ENCODE measurements around the gene REPS1.
A peak's percentile ranks its signal among the peaks of the same experiment; 100 is the strongest.

Gene REPS1

GRCh38 chr6:138925806-138926205, 62.2 kb downstream of the REPS1 start:
- no peak overlapping the region for H3K27ac Mint-ChIP-seq
- peaks cover 14% of the 10 kb centered on the region for H3K36me3 Mint-ChIP-seq (ENCODE audit: low read depth)
- no peaks in the 10 kb centered on the region for H3K9me3 Mint-ChIP-seq
- DNase-seq: no peak
- H3K4me1 Mint-ChIP-seq: no peaks in the 10 kb centered on the region
- TF ChIP-seq, protein P1, sequence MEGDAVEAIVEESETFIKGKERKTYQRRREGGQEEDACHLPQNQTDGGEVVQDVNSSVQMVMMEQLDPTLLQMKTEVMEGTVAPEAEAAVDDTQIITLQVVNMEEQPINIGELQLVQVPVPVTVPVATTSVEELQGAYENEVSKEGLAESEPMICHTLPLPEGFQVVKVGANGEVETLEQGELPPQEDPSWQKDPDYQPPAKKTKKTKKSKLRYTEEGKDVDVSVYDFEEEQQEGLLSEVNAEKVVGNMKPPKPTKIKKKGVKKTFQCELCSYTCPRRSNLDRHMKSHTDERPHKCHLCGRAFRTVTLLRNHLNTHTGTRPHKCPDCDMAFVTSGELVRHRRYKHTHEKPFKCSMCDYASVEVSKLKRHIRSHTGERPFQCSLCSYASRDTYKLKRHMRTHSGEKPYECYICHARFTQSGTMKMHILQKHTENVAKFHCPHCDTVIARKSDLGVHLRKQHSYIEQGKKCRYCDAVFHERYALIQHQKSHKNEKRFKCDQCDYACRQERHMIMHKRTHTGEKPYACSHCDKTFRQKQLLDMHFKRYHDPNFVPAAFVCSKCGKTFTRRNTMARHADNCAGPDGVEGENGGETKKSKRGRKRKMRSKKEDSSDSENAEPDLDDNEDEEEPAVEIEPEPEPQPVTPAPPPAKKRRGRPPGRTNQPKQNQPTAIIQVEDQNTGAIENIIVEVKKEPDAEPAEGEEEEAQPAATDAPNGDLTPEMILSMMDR (IDR thresholded peaks at IDR 0.05): no peak
- H3K27me3 Mint-ChIP-seq (ENCODE audit: low read depth, poor library complexity): no peaks in the 10 kb centered on the region
- no peak overlapping the region for H3K4me3 Mint-ChIP-seq

- Mint-ChIP-seq H3K4me1 (no peaks in the 10 kb centered on the region), H3K9me3 (no peaks in the 10 kb centered on the region), H3K27ac (no peak overlapping the region), H3K27me3 (ENCODE audit: low read depth, poor library complexity) (no peaks in the 10 kb centered on the region), H3K4me3 (no peak overlapping the region), H3K36me3 (ENCODE audit: low read depth) (peaks cover 23% of the 10 kb centered on the region)
- DNase-seq: no peak
- TF ChIP-seq, protein P1 (IDR thresholded peaks at IDR 0.05): no peak
Measured at GRCh38 chr6:138923561-138923960, 64.5 kb downstream of the REPS1 start.

GRCh38 chr6:138920906-138921305, 67.1 kb downstream of the REPS1 start:
- H3K27me3 Mint-ChIP-seq (ENCODE audit: low read depth, poor library complexity): no peaks in the 10 kb centered on the region
- no peak overlapping the region for H3K27ac Mint-ChIP-seq
- H3K9me3 Mint-ChIP-seq: no peaks in the 10 kb centered on the region
- TF ChIP-seq, protein P1 (IDR thresholded peaks at IDR 0.05): no peak
- H3K36me3 Mint-ChIP-seq (ENCODE audit: low read depth): peaks cover 17% of the 10 kb centered on the region
- DNase-seq: no peak
- no peaks in the 10 kb centered on the region for H3K4me1 Mint-ChIP-seq
- H3K4me3 Mint-ChIP-seq: no peak overlapping the region

GRCh38 chr6:138914701-138915100, 73.4 kb downstream of the REPS1 start:
- no peaks in the 10 kb centered on the region for H3K9me3 Mint-ChIP-seq
- no peak for DNase-seq
- H3K27me3 Mint-ChIP-seq (ENCODE audit: low read depth, poor library complexity): no peaks in the 10 kb centered on the region
- peaks cover 66% of the 10 kb centered on the region for H3K36me3 Mint-ChIP-seq (ENCODE audit: low read depth)
- H3K4me1 Mint-ChIP-seq: no peaks in the 10 kb centered on the region
- TF ChIP-seq, protein P1 (IDR thresholded peaks at IDR 0.05): no peak
- no peak overlapping the region for H3K27ac Mint-ChIP-seq
- no peak overlapping the region for H3K4me3 Mint-ChIP-seq

GRCh38 chr6:138912308-138912707, 75.7 kb downstream of the REPS1 start:
- Mint-ChIP-seq H3K27ac (no peak overlapping the region), H3K36me3 (ENCODE audit: low read depth) (peaks cover 82% of the 10 kb centered on the region), H3K4me3 (no peak overlapping the region), H3K27me3 (ENCODE audit: low read depth, poor library complexity) (no peaks in the 10 kb centered on the region), H3K9me3 (no peaks in the 10 kb centered on the region), H3K4me1 (no peaks in the 10 kb centered on the region)
- DNase-seq: no peak
- TF ChIP-seq, protein P1 (IDR thresholded peaks at IDR 0.05): no peak

DNA sequence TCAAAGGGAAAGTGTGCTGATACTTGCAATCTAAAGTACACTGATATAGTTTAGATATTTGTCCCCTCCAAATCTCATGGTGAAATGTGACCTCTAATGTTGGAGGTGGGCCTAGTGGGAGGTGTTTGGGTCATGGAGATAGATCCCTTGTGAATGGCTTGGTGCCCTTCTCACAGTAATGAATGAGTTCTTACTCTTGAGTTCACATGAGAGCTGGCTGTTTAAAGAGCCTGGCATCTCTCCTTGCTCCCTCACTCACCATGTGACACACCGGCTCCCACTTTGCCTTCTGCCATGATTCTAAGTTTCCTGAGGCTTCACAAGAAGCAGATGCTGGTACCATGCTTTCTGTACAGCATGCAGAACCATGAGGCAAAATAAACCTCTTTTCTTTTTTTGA, 78.1 kb downstream of the REPS1 start:
- DNase-seq: no peak
- H3K9me3 Mint-ChIP-seq: no peaks in the 10 kb centered on the region
- H3K4me3 Mint-ChIP-seq: no peak overlapping the region
- H3K27me3 Mint-ChIP-seq (ENCODE audit: low read depth, poor library complexity): no peaks in the 10 kb centered on the region
- H3K27ac Mint-ChIP-seq: peak overlapping the region; percentile 86
- H3K4me1 Mint-ChIP-seq: no peaks in the 10 kb centered on the region
- TF ChIP-seq, protein P1 (IDR thresholded peaks at IDR 0.05): no peak
- peaks cover 94% of the 10 kb centered on the region for H3K36me3 Mint-ChIP-seq (ENCODE audit: low read depth)
